Activated T-helper 17 cell treated with anti-CD3 and anti-CD28 coated beads, Interleukin-2, amount 50 U/mL, for 72 hours (primary cell): ENCODE results near the gene TTLL3. TPM values are rescaled to one million over a fixed set of nuclear protein-coding genes. Genes with fewer than 3 reads are reported as not detected.

Source experiments
- ATAC-seq: fragments of 150-1000 bp; cut with Tn5 transposase; replicated peaks from 2 replicates; pipeline ENCODE4 v1.10.0; 2021; ENCODE audit warnings: mild to moderate bottlenecking, moderate library complexity
- H3K27ac Mint-ChIP-seq: one replicate; pipeline ENCODE4 v1.8.0; 2022; ENCODE audit warnings: mixed read lengths
- H3K27me3 Mint-ChIP-seq: one replicate; pipeline ENCODE4 v1.8.0; 2022; ENCODE audit warnings: mixed read lengths
- H3K36me3 Mint-ChIP-seq: one replicate; pipeline ENCODE4 v1.8.0; 2022; ENCODE audit warnings: low read depth, mild to moderate bottlenecking, mixed read lengths
- H3K4me1 Mint-ChIP-seq: one replicate; pipeline ENCODE4 v1.8.0; 2022; ENCODE audit warnings: mixed read lengths
- H3K4me3 Mint-ChIP-seq: one replicate; pipeline ENCODE4 v1.8.0; 2022; ENCODE audit warnings: mild to moderate bottlenecking, mixed read lengths
- H3K9me3 Mint-ChIP-seq: one replicate; pipeline ENCODE4 v1.8.0; 2022; ENCODE audit warnings: mixed read lengths
- total RNA-seq, 2 donors: library from RNA; stranded (reverse); gene quantifications; one replicate each; pipeline ENCODE4 v1.2.3, GENCODE V29; 2022

TTLL3 gene
- total RNA-seq, 2 donors from 2014 or later, result 55.9 to 123 TPM

DNA sequence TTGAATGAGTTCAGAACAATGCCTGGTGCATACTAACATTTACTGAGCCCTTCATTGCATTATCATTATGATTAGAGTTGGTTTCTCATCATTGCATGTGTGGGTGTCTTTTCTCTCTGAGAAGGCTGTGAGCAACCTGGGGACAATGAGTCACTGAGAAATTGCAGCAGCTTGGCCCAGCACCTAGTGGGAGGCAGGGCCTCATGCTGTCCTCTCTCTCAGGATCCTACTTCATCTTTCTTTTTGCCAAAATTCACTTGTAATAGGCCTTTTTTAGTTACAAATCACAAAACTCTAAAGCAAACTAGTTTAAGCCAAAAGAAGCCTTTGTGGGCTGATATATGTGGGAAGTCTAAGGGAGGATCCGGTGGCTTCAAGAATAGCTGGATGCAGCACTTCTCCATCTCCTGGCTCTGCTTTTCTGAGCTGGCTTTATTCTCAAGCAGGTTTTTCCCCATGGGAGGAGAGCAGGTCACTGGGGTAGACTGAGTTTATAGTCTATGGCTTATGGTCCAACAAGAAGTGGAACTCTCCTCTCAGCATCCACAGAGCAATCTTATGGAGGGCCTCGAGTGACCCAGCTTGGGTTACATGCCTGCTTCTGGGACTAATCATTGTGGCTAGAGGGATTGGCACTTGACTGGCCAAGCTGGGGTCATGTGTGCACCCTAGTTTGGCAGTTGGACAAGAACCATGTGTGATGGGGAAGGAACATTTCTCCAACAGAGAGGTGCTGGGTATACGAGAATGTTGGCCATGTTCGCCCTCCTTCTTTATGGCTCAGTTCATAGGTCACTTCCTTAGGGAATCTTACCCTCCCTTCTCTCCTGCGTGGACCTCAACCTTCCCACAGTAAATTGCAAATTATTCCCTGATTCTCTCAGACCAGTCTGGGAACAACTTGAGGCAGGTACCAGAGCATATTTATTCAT is 31.7 kb upstream of the TTLL3 start:
- peak overlapping the region; percentile 87 for H3K4me3 Mint-ChIP-seq
- H3K4me1 Mint-ChIP-seq, result peaks cover 38% of the 10 kb centered on the region
- H3K27ac Mint-ChIP-seq, result peak overlapping the region; percentile 94
- H3K9me3 Mint-ChIP-seq, result peaks cover 3% of the 10 kb centered on the region
- peak; percentile 90 for ATAC-seq
- H3K36me3 Mint-ChIP-seq, result peaks cover 48% of the 10 kb centered on the region
- H3K27me3 Mint-ChIP-seq, result no peaks in the 10 kb centered on the region

DNA sequence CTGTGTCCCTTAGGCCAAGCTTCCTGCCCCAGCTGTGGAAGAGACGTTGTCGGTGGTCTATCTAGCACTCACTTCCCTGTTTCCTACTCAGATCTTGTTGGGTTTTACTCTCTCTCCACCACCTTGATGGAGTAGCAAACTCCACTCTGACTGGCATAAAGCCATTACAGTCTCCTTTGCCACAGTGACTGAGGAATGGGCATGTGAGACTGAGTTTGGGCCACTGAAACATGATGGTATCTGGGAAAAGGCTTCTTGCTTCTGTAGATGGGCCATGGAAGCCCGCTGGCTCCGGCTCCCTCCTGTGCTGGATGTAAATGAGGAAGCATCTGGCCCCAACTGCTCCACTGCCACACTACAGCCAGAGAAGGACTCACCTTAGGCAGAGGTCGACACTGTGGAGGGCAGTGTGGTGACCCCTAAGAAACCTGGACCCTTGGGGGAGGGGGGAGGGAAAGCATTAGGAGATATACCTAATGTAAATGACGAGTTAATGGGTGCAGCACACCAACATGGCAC is 30.9 kb upstream of the TTLL3 start:
- ATAC-seq, result no peak
- H3K9me3 Mint-ChIP-seq, result peaks cover 3% of the 10 kb centered on the region
- peak overlapping the region; percentile 87 for H3K4me3 Mint-ChIP-seq
- peaks cover 38% of the 10 kb centered on the region for H3K4me1 Mint-ChIP-seq
- H3K27ac Mint-ChIP-seq, result peak overlapping the region; percentile 94
- no peaks in the 10 kb centered on the region for H3K27me3 Mint-ChIP-seq
- peaks cover 55% of the 10 kb centered on the region for H3K36me3 Mint-ChIP-seq

GRCh38 chr3:9779721-9780457 is 30.2 kb upstream of the TTLL3 start:
- Mint-ChIP-seq H3K36me3 (peaks cover 63% of the 10 kb centered on the region), H3K9me3 (peaks cover 3% of the 10 kb centered on the region), H3K4me3 (peak overlapping the region; percentile 87), H3K4me1 (peaks cover 38% of the 10 kb centered on the region), H3K27ac (peak overlapping the region; percentile 94), H3K27me3 (no peaks in the 10 kb centered on the region)
- peak; percentile 52 for ATAC-seq

DNA sequence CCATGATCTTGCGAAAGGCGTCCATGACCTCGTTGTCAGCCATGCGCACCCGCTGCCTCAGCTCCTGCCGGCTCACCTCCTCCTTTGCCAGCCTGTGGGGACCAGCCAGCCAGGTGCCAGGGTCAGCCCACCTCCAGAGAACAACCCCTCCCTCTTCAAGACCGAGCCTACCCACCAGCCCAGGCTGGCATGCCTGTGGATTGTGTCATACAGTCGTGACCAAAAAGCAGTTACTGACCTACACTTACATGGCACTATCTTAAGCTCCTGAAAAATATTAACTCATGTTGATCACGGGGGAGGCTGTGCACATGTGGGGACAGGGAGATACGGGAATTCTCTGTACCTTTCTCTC is 29.6 kb upstream of the TTLL3 start:
- ATAC-seq, result no peak

GRCh38 chr3:9780910-9781309 is 29.2 kb upstream of the TTLL3 start:
- Mint-ChIP-seq H3K9me3 (peaks cover 3% of the 10 kb centered on the region), H3K4me3 (peak overlapping the region; percentile 87), H3K36me3 (peaks cover 73% of the 10 kb centered on the region), H3K27ac (peak overlapping the region; percentile 94), H3K27me3 (no peaks in the 10 kb centered on the region), H3K4me1 (peaks cover 37% of the 10 kb centered on the region)
- ATAC-seq, result no peak

More for the DNA sequence above, 29.6 kb upstream of the TTLL3 start:
- peaks cover 38% of the 10 kb centered on the region for H3K4me1 Mint-ChIP-seq
- H3K27me3 Mint-ChIP-seq, result no peaks in the 10 kb centered on the region
- H3K27ac Mint-ChIP-seq, result peak overlapping the region; percentile 94
- H3K36me3 Mint-ChIP-seq, result peaks cover 68% of the 10 kb centered on the region
- H3K9me3 Mint-ChIP-seq, result peaks cover 3% of the 10 kb centered on the region
- peak overlapping the region; percentile 87 for H3K4me3 Mint-ChIP-seq

DNA sequence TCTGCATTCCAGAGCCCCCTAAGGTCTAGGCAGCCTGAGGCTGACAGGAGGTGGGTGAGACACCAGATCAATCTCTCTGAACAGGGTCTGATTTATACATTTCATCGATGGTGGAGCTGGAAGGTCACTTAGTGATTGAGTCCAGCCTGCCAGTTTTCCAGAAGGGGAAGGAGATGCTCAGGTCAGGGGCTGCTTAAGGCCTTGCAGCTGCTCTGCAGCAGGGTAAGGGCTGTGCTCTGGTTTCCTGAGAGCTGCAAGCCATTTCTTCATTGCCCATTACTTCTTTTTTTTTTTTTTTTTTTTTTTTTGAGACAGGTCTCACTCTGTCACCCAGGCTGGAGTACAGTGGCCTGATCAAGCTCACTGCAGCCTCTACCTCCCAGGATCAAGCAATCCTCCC is 28.5 kb upstream of the TTLL3 start:
- Mint-ChIP-seq H3K36me3 (peaks cover 79% of the 10 kb centered on the region), H3K9me3 (peaks cover 3% of the 10 kb centered on the region), H3K4me3 (peak overlapping the region; percentile 87), H3K27me3 (no peaks in the 10 kb centered on the region), H3K4me1 (peaks cover 32% of the 10 kb centered on the region), H3K27ac (peak overlapping the region; percentile 19)
- ATAC-seq, result no peak

DNA sequence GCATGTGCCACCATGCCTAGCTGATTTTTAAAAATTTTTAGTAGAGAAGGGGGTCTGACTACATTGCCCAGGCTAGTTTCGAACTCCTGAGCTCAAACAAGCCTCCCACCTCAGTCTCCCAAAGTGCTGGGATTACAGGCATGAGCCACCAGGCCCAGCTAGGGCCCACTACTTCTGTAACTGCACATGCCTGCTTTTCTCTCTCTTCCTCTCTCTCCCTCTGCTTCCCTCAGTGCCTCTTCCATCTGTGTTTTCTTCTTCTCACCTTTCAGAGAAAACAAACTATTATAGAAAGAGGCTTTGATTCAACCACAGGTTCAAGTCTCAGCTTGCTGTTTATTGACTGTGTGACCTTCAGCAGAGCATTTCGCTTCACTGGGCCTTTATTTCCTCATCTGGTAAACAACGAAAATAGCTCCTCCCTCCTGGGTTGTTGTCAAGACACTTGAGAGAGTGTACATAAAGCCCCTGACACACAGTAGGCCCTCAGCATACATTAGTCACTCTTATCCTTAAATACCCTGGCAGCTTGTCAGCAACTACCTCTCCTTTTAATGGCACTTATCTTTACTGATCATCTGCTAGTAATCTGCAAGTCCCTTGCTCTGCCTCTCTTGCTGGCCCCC is 28.0 kb upstream of the TTLL3 start:
- Mint-ChIP-seq H3K36me3 (peaks cover 85% of the 10 kb centered on the region), H3K27me3 (no peaks in the 10 kb centered on the region), H3K4me3 (peak overlapping the region; percentile 33), H3K9me3 (peaks cover 3% of the 10 kb centered on the region), H3K4me1 (peaks cover 28% of the 10 kb centered on the region), H3K27ac (peak overlapping the region; percentile 36)
- ATAC-seq, result no peak

GRCh38 chr3:9782770-9783169 is 27.3 kb upstream of the TTLL3 start:
- H3K9me3 Mint-ChIP-seq, result peaks cover under 1% of the 10 kb centered on the region
- H3K4me3 Mint-ChIP-seq, result no peak overlapping the region
- H3K27ac Mint-ChIP-seq, result no peak overlapping the region
- no peak for ATAC-seq
- peaks cover 92% of the 10 kb centered on the region for H3K36me3 Mint-ChIP-seq
- no peaks in the 10 kb centered on the region for H3K27me3 Mint-ChIP-seq
- peaks cover 27% of the 10 kb centered on the region for H3K4me1 Mint-ChIP-seq

GRCh38 chr3:9783954-9784353 is 26.1 kb upstream of the TTLL3 start:
- Mint-ChIP-seq H3K4me3 (no peak overlapping the region), H3K27me3 (no peaks in the 10 kb centered on the region), H3K4me1 (peaks cover 19% of the 10 kb centered on the region), H3K9me3 (no peaks in the 10 kb centered on the region), H3K27ac (no peak overlapping the region), H3K36me3 (peaks cover 97% of the 10 kb centered on the region)
- no peak for ATAC-seq

GRCh38 chr3:9784965-9785364 is 25.1 kb upstream of the TTLL3 start:
- H3K9me3 Mint-ChIP-seq, result no peaks in the 10 kb centered on the region
- H3K36me3 Mint-ChIP-seq, result peaks cover 97% of the 10 kb centered on the region
- no peak overlapping the region for H3K4me3 Mint-ChIP-seq
- peaks cover 25% of the 10 kb centered on the region for H3K4me1 Mint-ChIP-seq
- ATAC-seq, result no peak
- H3K27me3 Mint-ChIP-seq, result no peaks in the 10 kb centered on the region
- no peak overlapping the region for H3K27ac Mint-ChIP-seq

GRCh38 chr3:9785602-9786001 is 24.5 kb upstream of the TTLL3 start:
- H3K27me3 Mint-ChIP-seq, result no peaks in the 10 kb centered on the region
- H3K36me3 Mint-ChIP-seq, result peaks cover 97% of the 10 kb centered on the region
- H3K9me3 Mint-ChIP-seq, result no peaks in the 10 kb centered on the region
- no peak overlapping the region for H3K4me3 Mint-ChIP-seq
- peaks cover 27% of the 10 kb centered on the region for H3K4me1 Mint-ChIP-seq
- H3K27ac Mint-ChIP-seq, result no peak overlapping the region
- ATAC-seq, result no peak

DNA sequence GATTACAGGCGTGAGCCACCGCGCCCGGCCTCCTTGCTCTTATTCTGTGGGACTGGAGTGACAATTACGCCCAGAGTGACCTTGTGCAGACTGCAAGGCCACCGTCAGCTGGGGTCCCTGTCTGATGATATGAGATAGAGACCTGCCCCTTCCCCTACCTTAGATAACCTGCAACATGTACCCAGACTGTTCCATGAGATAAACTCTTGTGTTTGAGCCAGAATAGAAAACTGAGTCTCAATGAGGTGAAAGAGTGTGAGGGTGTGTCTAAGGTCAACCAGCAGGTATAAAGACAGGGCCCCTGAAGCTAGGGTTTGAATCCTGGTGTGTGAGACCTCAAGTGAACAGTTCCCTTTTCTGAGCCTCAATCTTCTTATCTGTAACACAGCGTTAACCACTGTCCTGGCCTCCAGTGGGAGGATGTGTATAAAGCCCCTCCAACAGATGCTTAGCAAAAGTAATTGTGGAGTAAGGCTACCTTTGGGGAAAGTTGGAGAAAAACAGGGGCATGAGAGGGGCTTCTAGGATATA is 23.8 kb upstream of the TTLL3 start:
- H3K9me3 Mint-ChIP-seq, result no peaks in the 10 kb centered on the region

GRCh38 chr3:9786825-9787669 is 23.0 kb upstream of the TTLL3 start:
- no peak for ATAC-seq
- Mint-ChIP-seq H3K4me3 (peak overlapping the region; percentile 62), H3K27ac (peak overlapping the region; percentile 77), H3K4me1 (peaks cover 32% of the 10 kb centered on the region), H3K36me3 (peaks cover 97% of the 10 kb centered on the region), H3K9me3 (no peaks in the 10 kb centered on the region), H3K27me3 (no peaks in the 10 kb centered on the region)

More for the DNA sequence above, 23.8 kb upstream of the TTLL3 start:
- Mint-ChIP-seq H3K4me3 (no peak overlapping the region), H3K27me3 (no peaks in the 10 kb centered on the region), H3K36me3 (peaks cover 97% of the 10 kb centered on the region), H3K4me1 (peaks cover 28% of the 10 kb centered on the region), H3K27ac (peak overlapping the region; percentile 54)
- ATAC-seq, result no peak
